ENCODE results near the gene DNM3. TPM values are rescaled to one million over a fixed set of nuclear protein-coding genes. Genes with fewer than 3 reads are reported as not detected.

Gene DNM3
- total and polyA plus RNA-seq, 2 of the 8 experiments (the other 6 are each of a cell fraction or from before 2014, with no cell fraction given) = 2.0 to 8.5 TPM

DNA sequence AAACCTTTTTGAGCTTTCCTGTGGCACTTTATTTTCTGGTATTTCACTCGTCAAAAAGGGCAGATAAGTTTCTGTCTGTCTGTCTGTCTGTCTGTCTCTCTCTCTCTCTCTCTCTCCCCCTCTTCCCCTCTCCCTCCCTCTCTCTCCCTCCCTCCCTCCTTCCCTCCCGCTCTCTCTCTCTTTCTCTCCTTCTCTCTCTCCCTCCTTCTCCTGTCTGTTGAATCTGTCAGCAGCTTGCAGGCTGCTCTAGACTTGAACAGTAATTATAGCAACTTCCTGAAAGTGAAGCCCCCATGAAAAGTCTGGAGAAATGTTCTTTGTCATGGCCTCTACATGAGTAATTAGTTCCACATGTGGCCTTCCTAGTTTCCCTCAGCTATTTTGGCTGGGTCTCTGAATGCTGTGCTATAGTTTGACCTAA, 303.9 kb downstream of the DNM3 start:
- H3K4me2 ChIP-seq (ENCODE audit: insufficient read depth in 1 of 2, low read depth in 2 of 2, low read length in 2 of 2) = no peak overlapping the region

More for the DNA sequence above, 303.9 kb downstream of the DNM3 start:
- Histone ChIP-seq H2AFZ (ENCODE audit: low read length) (no peak overlapping the region), H3K14ac (ENCODE audit: insufficient read length) (no peak overlapping the region), H4K20me1 (replicated peaks in 1 of 2; ENCODE audit: control insufficient read depth in 1 of 2, insufficient read depth in 2 of 2, low read length in 2 of 2) (no peaks in the 10 kb centered on the region), H3K79me1 (ENCODE audit: low read depth, low read length) (no peaks in the 10 kb centered on the region), H4K8ac (ENCODE audit: extremely low read depth, insufficient read depth, low read length) (no peak overlapping the region), H2BK12ac (ENCODE audit: low read depth, low read length) (no peak overlapping the region), H4K91ac (replicated peaks; ENCODE audit: insufficient read length, low read length) (no peak overlapping the region), H3K27me3 (replicated peaks in 1 of 4; ENCODE audit: control insufficient read depth in 3 of 4, extremely low read depth in 1 of 4, insufficient read depth in 3 of 4, low read length in 3 of 4) (no peaks in the 10 kb centered on the region), H3K27ac (ENCODE audit: low read depth, low read length) (no peak overlapping the region), H3K4me3 (ENCODE audit: extremely low read depth in 1 of 4, insufficient read depth in 2 of 4, low read depth in 3 of 4, low read length in 4 of 4) (no peak overlapping the region), H3K79me2 (ENCODE audit: control insufficient read depth in 1 of 2, insufficient read depth in 2 of 2, low read length in 2 of 2) (no peaks in the 10 kb centered on the region), H3K18ac (ENCODE audit: extremely low read depth, low read length) (no peak overlapping the region), H3K4me1 (replicated peaks in 1 of 4; ENCODE audit: control insufficient read depth in 3 of 4, insufficient read depth in 4 of 4, low read length in 3 of 4) (peaks cover 0 to 5% (median 0%) of the 10 kb centered on the region in 4 experiments; a peak in 2 of 7 replicates), H3K9me3 (ENCODE audit: insufficient read depth in 2 of 2, low read depth in 1 of 2, low read length in 1 of 2) (no peaks in the 10 kb centered on the region), H2BK20ac (ENCODE audit: low read length) (no peak overlapping the region), H3K36me3 (ENCODE audit: control insufficient read depth in 2 of 4, insufficient read depth in 4 of 4, low read length in 3 of 4) (no peaks in the 10 kb centered on the region), H3K56ac (replicated peaks; ENCODE audit: insufficient read length, low read depth, low read length) (no peak overlapping the region), H3K23me2 (ENCODE audit: low read depth, low read length) (no peaks in the 10 kb centered on the region), H3K9ac (replicated peaks in 1 of 4; ENCODE audit: extremely low read depth in 1 of 4, low read depth in 3 of 4, low read length in 3 of 4) (no peak overlapping the region), H3K23ac (ENCODE audit: insufficient read length) (no peak overlapping the region), H3K4ac (replicated peaks; ENCODE audit: insufficient read length, low read depth, low read length) (no peak overlapping the region), H2BK15ac (ENCODE audit: low read length) (no peak overlapping the region), H4K5ac (ENCODE audit: insufficient read length, low read depth, low read length) (no peak overlapping the region), H2AK5ac (ENCODE audit: low read depth, low read length) (no peak overlapping the region), H2BK5ac (ENCODE audit: low read depth, low read length) (no peak overlapping the region), H2BK120ac (replicated peaks; ENCODE audit: low read depth, low read length) (no peak overlapping the region)
- FAIRE-seq (no peak), DNase-seq (ENCODE audit: low read depth in 1 of 2, low spot score in 2 of 2) (no peak)
- CTCF ChIA-PET (ENCODE audit: partially characterized antibody) = interaction anchor here (0.6 to 1.2 kb wide), 5 partner anchors 9 to 160 kb away, joined by 3 to 4 read pairs (median 3); no protein-coding TSS in a partner anchor
- TF ChIP-seq SP1 (IDR thresholded peaks at IDR 0.05; ENCODE audit: low read depth, low read length) (no peak), EGR1 (IDR thresholded peaks at IDR 0.05; ENCODE audit: borderline replicate concordance, low read depth, low read length) (0 out of 2 replicates have a peak, but pooled peaks have one; percentile 55)
- POLR2A ChIA-PET (ENCODE audit: partially characterized antibody) = no interaction called here
- WGBS, 2 experiments (ENCODE audit: extremely low coverage in 1 of 2, insufficient coverage in 1 of 2, insufficient read length in 1 of 2, insufficient replicate concordance in 2 of 2, low coverage in 1 of 2, low lambda C conversion rate in 2 of 2, missing lambda C conversion rate in 1 of 2) = 55% methylated on average over 2 of the region's 2 CpGs; no CpG with 5 or more reads in 1 of the 2 experiments

Measured in H1 (cell line).